Tibial artery (tissue), 4 donors: ENCODE measurements around the gene NSD2.

Source experiments
- DNase-seq, 2 donors: peaks; one replicate each; pipeline ENCODE4 v3.0.0-alpha.2; 2019
- H3K27ac ChIP-seq, 2 donors: fragments of 200-600 bp; sonication (generic) in 1 of 2; 1 replicate in 1 of 2; 2 replicates in 1 of 2; pipeline ENCODE4 v1.5.1; 2018 to 2019; ENCODE audit warnings: mild to moderate bottlenecking in 1 of 2
- H3K27me3 ChIP-seq, 2 donors: fragments of 200-600 bp; sonication (generic) in 1 of 2; one replicate each; pipeline versions ENCODE4 v1.5.1 to v1.6.0; 2016 to 2019
- H3K36me3 ChIP-seq, 3 donors: fragments of 200-600 bp; sonication (generic) in 2 of 3; one replicate each; pipeline ENCODE4 v1.5.1; 2016 to 2019; ENCODE audit warnings: mild to moderate bottlenecking in 2 of 3
- H3K4me1 ChIP-seq, 4 donors: fragments of 200-600 bp; sonication (generic) in 2 of 4; 1 replicate in 3 of 4; 2 replicates in 1 of 4; pipeline ENCODE4 v1.5.1; 2016 to 2019
- H3K4me3 ChIP-seq, 2 donors: fragments of 200-600 bp; sonication (generic) in 1 of 2; 1 replicate in 1 of 2; 2 replicates in 1 of 2; pipeline ENCODE4 v1.5.1; 2018 to 2019; ENCODE audit warnings: mild to moderate bottlenecking in 2 of 2
- H3K9me3 ChIP-seq, 3 donors: fragments of 200-600 bp; sonication (generic) in 1 of 3; one replicate each; pipeline ENCODE4 v1.5.1; 2016 to 2019
- CTCF ChIP-seq, 2 experiments: fragments of 200-600 bp in 1 of 2; fragments of 450-650 bp in 1 of 2; IDR thresholded peaks; one replicate each; pipeline ENCODE4 v1.5.1; 2017 to 2019; ENCODE audit warnings: antibody characterized with exemption in 2 of 2, mild to moderate bottlenecking in 1 of 2, moderate library complexity in 1 of 2
- intact Hi-C: fragments of 100-400 bp; cut with DNase I; formaldehyde crosslinking; loops from one replicate; pipeline ENCODE4 v1.15.0; 2023; ENCODE audit warnings: low total_unique reads

The NSD2 gene

GRCh38 chr4:1958276-1959103, 87.3 kb downstream of the NSD2 start:
- peak in 1 of 2 donors; percentile 19 for DNase-seq
- Histone ChIP-seq H3K27ac (no peak overlapping the region), H3K4me3 (no peak overlapping the region), H3K36me3 (peaks cover 45 to 87% (median 72%) of the 10 kb centered on the region in 3 donors), H3K27me3 (no peaks in the 10 kb centered on the region), H3K4me1 (no peaks in the 10 kb centered on the region), H3K9me3 (no peaks in the 10 kb centered on the region)
- intact Hi-C loops, result no loop called here
- TF ChIP-seq CTCF (IDR thresholded peaks at IDR 0.05), result no peak

GRCh38 chr4:1959104-1959384, 87.9 kb downstream of the NSD2 start:
- no peak for DNase-seq
- Histone ChIP-seq H3K27ac (no peak overlapping the region), H3K36me3 (peaks cover 44 to 87% (median 75%) of the 10 kb centered on the region in 3 donors), H3K4me3 (no peak overlapping the region), H3K9me3 (no peaks in the 10 kb centered on the region), H3K27me3 (no peaks in the 10 kb centered on the region), H3K4me1 (no peaks in the 10 kb centered on the region)
- intact Hi-C loops, result no loop called here
- TF ChIP-seq CTCF (IDR thresholded peaks at IDR 0.05), result no peak

- H3K9me3 ChIP-seq, result no peaks in the 10 kb centered on the region
- no peaks in the 10 kb centered on the region for H3K4me1 ChIP-seq
- no peak overlapping the region for H3K27ac ChIP-seq
- DNase-seq, result peak in 1 of 2 donors; percentile 41
- no peaks in the 10 kb centered on the region for H3K27me3 ChIP-seq
- TF ChIP-seq CTCF (IDR thresholded peaks at IDR 0.05), result no peak
- peaks cover 37 to 76% (median 70%) of the 10 kb centered on the region in 3 donors for H3K36me3 ChIP-seq
- no peak overlapping the region for H3K4me3 ChIP-seq
- intact Hi-C loops, result no loop called here
Measured at GRCh38 chr4:1960170-1960825, 89.1 kb downstream of the NSD2 start.

GRCh38 chr4:1961038-1961437, 89.8 kb downstream of the NSD2 start:
- no peak overlapping the region for H3K27ac ChIP-seq
- no peak for TF ChIP-seq CTCF (IDR thresholded peaks at IDR 0.05)
- no peaks in the 10 kb centered on the region for H3K9me3 ChIP-seq
- H3K4me3 ChIP-seq, result no peak overlapping the region
- H3K4me1 ChIP-seq, result no peaks in the 10 kb centered on the region
- H3K27me3 ChIP-seq, result no peaks in the 10 kb centered on the region
- peaks cover 34 to 68% (median 63%) of the 10 kb centered on the region in 3 donors for H3K36me3 ChIP-seq
- intact Hi-C loops, result no loop called here
- DNase-seq, result peak in 1 of 2 donors; percentile 28

GRCh38 chr4:1961563-1961962, 90.4 kb downstream of the NSD2 start:
- TF ChIP-seq CTCF (IDR thresholded peaks at IDR 0.05), result no peak
- Histone ChIP-seq H3K36me3 (peaks cover 32 to 64% (median 59%) of the 10 kb centered on the region in 3 donors), H3K27ac (no peak overlapping the region), H3K4me1 (no peaks in the 10 kb centered on the region), H3K27me3 (no peaks in the 10 kb centered on the region), H3K4me3 (no peak overlapping the region), H3K9me3 (no peaks in the 10 kb centered on the region)
- intact Hi-C loops, result no loop called here
- DNase-seq, result peak in 1 of 2 donors; percentile 31
